Suprapubic skin (tissue), 4 donors: ENCODE measurements around the gene GAPVD1. TPM values are rescaled to one million over a fixed set of nuclear protein-coding genes. Genes with fewer than 3 reads are reported as not detected.
"Not testable (repeated sequence)": the region's sequence is repeated elsewhere in the genome, so short reads cannot be mapped to it uniquely, and the experiment has no call there.

ENCODE experiments used
- DNase-seq, 2 donors: peaks; one replicate each; pipeline ENCODE4 v3.0.0-alpha.2; 2019; ENCODE audit warnings: low spot score in 2 of 2
- H3K27ac ChIP-seq: fragments of 200-600 bp; sonication (generic); one replicate; pipeline ENCODE4 v1.5.1; 2019
- H3K27me3 ChIP-seq: fragments of 200-600 bp; sonication (generic); one replicate; pipeline ENCODE4 v1.5.1; 2019
- H3K36me3 ChIP-seq: fragments of 200-600 bp; sonication (generic); one replicate; pipeline ENCODE4 v1.5.1; 2019
- H3K4me1 ChIP-seq: fragments of 200-600 bp; sonication (generic); one replicate; pipeline ENCODE4 v1.5.1; 2019
- H3K4me3 ChIP-seq: fragments of 200-600 bp; sonication (generic); one replicate; pipeline ENCODE4 v1.5.1; 2019; ENCODE audit warnings: mild to moderate bottlenecking
- H3K9me3 ChIP-seq: fragments of 200-600 bp; sonication (generic); one replicate; pipeline ENCODE4 v1.5.1; 2019
- EP300 ChIP-seq: sonication (generic); formaldehyde crosslinking; IDR thresholded peaks from one replicate; pipeline ENCODE4 v1.6.1; 2017; ENCODE audit warnings: antibody characterized with exemption
- POLR2A ChIP-seq, 2 donors: fragments of 450-650 bp; IDR thresholded peaks; one replicate each; pipeline ENCODE4 v1.6.1; 2017; ENCODE audit warnings: antibody characterized with exemption in 2 of 2, mild to moderate bottlenecking in 2 of 2, moderate library complexity in 2 of 2
- POLR2AphosphoS5 ChIP-seq, 3 donors: sonication (generic); formaldehyde crosslinking; IDR thresholded peaks; one replicate each; pipeline ENCODE4 v1.6.1; 2017; ENCODE audit warnings: antibody characterized with exemption in 3 of 3
- WGBS: methylation state at CpG from one replicate; pipeline ENCODE4 v1.1.5; 2018; 5-methylcytosine and 5-hydroxymethylcytosine counted together
- total RNA-seq, 4 donors: library from RNA; depleted of rRNA; stranded (reverse); fragments of >200 nt; gene quantifications; one replicate each; pipeline ENCODE4 v1.1.0, GENCODE V29; 2016
- TF ChIP-seq, protein P1 (sequence below), 2 donors: fragments of 200-600 bp in 1 of 2; fragments of 450-650 bp in 1 of 2; sonication (generic) in 1 of 2; IDR thresholded peaks; one replicate each; pipeline ENCODE4 v1.5.1; 2016 to 2019; ENCODE audit warnings: antibody characterized with exemption in 2 of 2, mild to moderate bottlenecking in 1 of 2, moderate library complexity in 1 of 2

The GAPVD1 gene
- total RNA-seq, 4 donors from 2014 or later: 49.3 to 87.5 (median 58.7) TPM

DNA sequence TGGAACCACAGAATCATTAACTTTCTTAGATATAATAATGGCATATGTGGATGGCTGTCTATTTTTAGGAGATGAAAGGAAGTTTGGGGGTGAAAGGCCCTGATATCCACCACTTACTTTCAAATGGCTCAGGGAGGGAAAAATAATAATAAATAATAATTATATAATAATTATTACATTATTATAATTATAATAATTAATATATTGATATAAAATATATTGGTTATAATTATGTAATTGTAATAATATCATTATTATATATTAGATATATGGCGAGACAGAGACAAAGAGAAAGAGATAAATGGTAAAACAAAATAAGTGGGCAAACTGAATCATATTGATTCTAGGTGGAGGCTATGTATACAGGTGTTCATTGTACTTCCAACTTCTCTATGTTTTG lies 136.6 kb downstream of the GAPVD1 start:
- Histone ChIP-seq H3K27me3 (no peaks in the 10 kb centered on the region), H3K36me3 (no peaks in the 10 kb centered on the region), H3K27ac (no peak overlapping the region), H3K4me3 (no peak overlapping the region), H3K9me3 (no peaks in the 10 kb centered on the region), H3K4me1 (no peaks in the 10 kb centered on the region)
- DNase-seq: no peak
- TF ChIP-seq EP300: no peak
- TF ChIP-seq, protein P1, sequence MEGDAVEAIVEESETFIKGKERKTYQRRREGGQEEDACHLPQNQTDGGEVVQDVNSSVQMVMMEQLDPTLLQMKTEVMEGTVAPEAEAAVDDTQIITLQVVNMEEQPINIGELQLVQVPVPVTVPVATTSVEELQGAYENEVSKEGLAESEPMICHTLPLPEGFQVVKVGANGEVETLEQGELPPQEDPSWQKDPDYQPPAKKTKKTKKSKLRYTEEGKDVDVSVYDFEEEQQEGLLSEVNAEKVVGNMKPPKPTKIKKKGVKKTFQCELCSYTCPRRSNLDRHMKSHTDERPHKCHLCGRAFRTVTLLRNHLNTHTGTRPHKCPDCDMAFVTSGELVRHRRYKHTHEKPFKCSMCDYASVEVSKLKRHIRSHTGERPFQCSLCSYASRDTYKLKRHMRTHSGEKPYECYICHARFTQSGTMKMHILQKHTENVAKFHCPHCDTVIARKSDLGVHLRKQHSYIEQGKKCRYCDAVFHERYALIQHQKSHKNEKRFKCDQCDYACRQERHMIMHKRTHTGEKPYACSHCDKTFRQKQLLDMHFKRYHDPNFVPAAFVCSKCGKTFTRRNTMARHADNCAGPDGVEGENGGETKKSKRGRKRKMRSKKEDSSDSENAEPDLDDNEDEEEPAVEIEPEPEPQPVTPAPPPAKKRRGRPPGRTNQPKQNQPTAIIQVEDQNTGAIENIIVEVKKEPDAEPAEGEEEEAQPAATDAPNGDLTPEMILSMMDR (IDR thresholded peaks at IDR 0.05): no peak
- TF ChIP-seq POLR2A (IDR thresholded peaks at IDR 0.05): no peak
- TF ChIP-seq POLR2AphosphoS5 (IDR thresholded peaks at IDR 0.05): no peak
- 91% methylated on average over 1 of the region's 1 CpG for whole genome bisulfite sequencing

DNA sequence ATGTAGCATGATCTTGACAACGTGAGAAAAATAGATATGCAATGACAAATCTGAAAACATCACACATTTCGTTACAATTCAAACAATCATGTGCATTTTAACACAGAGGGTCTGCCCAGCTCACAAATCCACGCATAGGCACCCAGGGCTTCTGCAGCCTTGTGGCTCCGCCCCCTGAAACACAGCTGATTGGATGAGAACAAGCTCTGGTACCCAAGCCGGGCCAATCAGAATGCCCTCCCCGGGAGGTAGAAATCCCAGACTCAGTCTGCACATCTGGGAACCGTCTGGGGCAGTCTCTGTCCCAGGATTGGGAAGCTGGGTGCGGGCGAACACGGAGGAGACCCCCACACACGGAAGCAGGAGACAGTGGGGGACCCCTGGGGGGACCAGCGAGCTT lies 137.5 kb downstream of the GAPVD1 start:
- no peaks in the 10 kb centered on the region for H3K9me3 ChIP-seq
- no peak overlapping the region for H3K27ac ChIP-seq
- no peak overlapping the region for H3K4me3 ChIP-seq
- no peaks in the 10 kb centered on the region for H3K27me3 ChIP-seq
- 93% methylated on average over 6 of the region's 12 CpGs for WGBS
- H3K4me1 ChIP-seq: no peaks in the 10 kb centered on the region
- DNase-seq: no peak
- TF ChIP-seq, protein P1 (IDR thresholded peaks at IDR 0.05): no peak
- TF ChIP-seq POLR2A (IDR thresholded peaks at IDR 0.05) (no peak), EP300 (no peak), POLR2AphosphoS5 (IDR thresholded peaks at IDR 0.05) (no peak)
- no peaks in the 10 kb centered on the region for H3K36me3 ChIP-seq

DNA sequence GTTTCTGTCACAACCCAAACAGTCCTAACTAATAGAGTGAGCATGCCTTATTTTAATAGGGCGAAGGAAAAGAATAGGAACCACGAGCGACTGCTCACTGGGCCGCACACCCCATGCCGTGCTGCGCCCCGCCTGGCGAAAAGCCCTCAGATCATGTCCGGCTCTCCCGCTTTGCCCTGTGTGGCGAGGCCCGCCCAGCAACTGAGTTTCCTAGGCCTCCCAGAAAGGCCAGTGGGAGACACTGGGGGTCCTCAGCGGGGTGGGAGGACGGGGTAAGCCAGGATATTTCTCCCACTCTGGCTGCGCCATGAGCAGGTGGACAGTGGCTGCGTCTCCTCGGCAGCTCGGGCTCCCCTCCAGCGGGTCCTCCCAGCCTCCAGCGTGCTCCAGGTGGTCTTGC lies 138.0 kb downstream of the GAPVD1 start:
- Histone ChIP-seq H3K27me3 (no peaks in the 10 kb centered on the region), H3K4me3 (no peak overlapping the region), H3K36me3 (no peaks in the 10 kb centered on the region), H3K4me1 (no peaks in the 10 kb centered on the region), H3K27ac (no peak overlapping the region), H3K9me3 (no peaks in the 10 kb centered on the region)
- TF ChIP-seq, protein P1 (IDR thresholded peaks at IDR 0.05): no peak
- no peak for TF ChIP-seq POLR2AphosphoS5 (IDR thresholded peaks at IDR 0.05)
- TF ChIP-seq POLR2A (IDR thresholded peaks at IDR 0.05): no peak
- no peak for TF ChIP-seq EP300
- WGBS: 94% methylated on average over 19 of the region's 20 CpGs
- DNase-seq: no peak

DNA sequence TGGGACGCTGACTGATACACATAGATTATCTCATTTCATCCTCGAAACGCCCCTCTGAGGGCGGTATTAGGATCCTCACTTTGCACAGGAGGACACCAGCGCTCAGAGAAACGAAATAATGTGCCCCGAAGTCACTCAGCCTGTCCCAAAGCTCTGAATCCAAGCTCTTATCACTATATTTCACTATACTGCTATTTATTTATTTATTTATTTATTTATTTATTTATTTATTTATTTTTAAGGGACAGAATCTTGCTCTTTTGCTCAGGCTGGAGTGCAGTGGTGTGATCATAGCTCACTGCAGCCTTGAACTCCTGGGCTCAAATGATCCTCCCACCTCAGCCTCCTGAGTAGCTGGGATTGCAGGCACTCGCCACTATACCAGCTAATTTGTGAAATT lies 138.6 kb downstream of the GAPVD1 start:
- not testable (repeated sequence) for DNase-seq, H3K9me3 ChIP-seq, H3K36me3 ChIP-seq, H3K4me3 ChIP-seq, H3K27ac ChIP-seq, H3K4me1 ChIP-seq, H3K27me3 ChIP-seq
- 96% methylated on average over 8 of the region's 8 CpGs for WGBS

DNA sequence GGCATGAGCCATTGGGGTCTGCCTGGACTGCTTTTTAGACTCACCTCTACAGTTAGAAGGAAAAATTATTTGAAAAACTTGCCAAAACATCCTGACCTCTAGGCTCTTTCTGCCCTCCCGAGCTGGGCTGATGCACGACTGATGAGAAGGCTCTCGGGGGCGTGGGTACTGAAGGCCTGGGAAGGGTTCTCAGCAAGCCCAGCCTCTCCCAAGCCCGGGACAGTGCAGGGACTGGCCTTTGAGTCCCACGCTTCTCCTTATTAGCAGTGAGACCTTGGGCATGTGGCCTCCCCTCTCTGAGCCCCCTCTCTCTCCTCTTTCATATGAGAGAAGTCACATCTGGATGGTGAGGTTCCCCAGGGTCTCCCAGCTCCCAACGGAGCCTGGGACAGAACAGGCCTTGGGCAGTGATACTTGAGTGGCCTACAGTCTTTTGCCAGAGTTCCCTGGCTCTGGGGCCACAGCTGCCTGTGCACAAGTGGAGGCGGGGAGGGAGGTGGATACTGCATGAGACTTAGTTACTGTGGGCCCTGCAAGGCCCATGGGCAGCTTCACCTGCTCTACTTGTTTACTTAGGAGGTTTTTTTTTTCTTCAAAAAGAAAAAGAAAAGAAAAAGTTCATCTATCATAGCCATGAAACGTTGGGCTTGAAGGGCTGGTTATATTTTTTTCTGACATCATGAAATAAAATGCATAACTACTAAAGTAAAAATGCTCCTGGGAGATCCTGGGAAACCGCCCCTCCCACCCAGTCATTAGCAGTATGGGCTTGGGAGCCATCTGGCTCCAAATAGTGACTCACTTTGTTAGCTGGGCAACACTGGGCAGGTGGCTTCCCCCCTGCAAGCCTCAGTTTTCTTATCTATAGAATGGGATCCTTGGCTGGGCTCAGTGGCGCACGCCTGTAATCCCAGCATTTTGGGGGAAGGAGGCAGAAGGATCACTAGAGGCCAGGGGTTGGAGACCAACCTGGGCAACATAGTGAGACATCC lies 139.4 kb downstream of the GAPVD1 start:
- Histone ChIP-seq H3K36me3 (no peaks in the 10 kb centered on the region), H3K4me1 (no peaks in the 10 kb centered on the region), H3K9me3 (no peaks in the 10 kb centered on the region), H3K27ac (no peak overlapping the region), H3K4me3 (no peak overlapping the region), H3K27me3 (no peaks in the 10 kb centered on the region)
- DNase-seq: no peak
- 76% methylated on average over 12 of the region's 12 CpGs for WGBS
- TF ChIP-seq POLR2A (IDR thresholded peaks at IDR 0.05) (no peak), POLR2AphosphoS5 (IDR thresholded peaks at IDR 0.05) (no peak), EP300 (no peak)
- TF ChIP-seq, protein P1 (IDR thresholded peaks at IDR 0.05): no peak
